ENCODE measurements around the gene DNAH3. TPM values are rescaled to one million over a fixed set of nuclear protein-coding genes. Genes with fewer than 3 reads are reported as not detected.
"Not testable (repeated sequence)": the region's sequence is repeated elsewhere in the genome, so short reads cannot be mapped to it uniquely, and the experiment has no call there.

Gene DNAH3
- total RNA-seq, 1 experiment from 2014 or later, result 0.21 TPM

- H3K36me3 Mint-ChIP-seq (ENCODE audit: insufficient read depth, unreplicated experiment), result no peaks in the 10 kb centered on the region
- no peaks in the 10 kb centered on the region for H3K27me3 Mint-ChIP-seq (ENCODE audit: unreplicated experiment)
- CTCF ChIA-PET, result no interaction called here
- intact Hi-C loops (cut with micrococcal nuclease; ENCODE audit: unreplicated experiment), result no loop called here
- no peaks in the 10 kb centered on the region for H3K9me3 Mint-ChIP-seq (ENCODE audit: low read depth, unreplicated experiment)
- BruUV-seq (replicated peaks), result no TSS peak
- no peak overlapping the region for H3K4me3 Mint-ChIP-seq (ENCODE audit: low read depth, unreplicated experiment)
- no peaks in the 10 kb centered on the region for H3K4me1 Mint-ChIP-seq (ENCODE audit: low read depth, unreplicated experiment)
- no peak overlapping the region for H3K27ac Mint-ChIP-seq (ENCODE audit: unreplicated experiment)
- DNase-seq, result no peak
- TF ChIP-seq, protein P1, sequence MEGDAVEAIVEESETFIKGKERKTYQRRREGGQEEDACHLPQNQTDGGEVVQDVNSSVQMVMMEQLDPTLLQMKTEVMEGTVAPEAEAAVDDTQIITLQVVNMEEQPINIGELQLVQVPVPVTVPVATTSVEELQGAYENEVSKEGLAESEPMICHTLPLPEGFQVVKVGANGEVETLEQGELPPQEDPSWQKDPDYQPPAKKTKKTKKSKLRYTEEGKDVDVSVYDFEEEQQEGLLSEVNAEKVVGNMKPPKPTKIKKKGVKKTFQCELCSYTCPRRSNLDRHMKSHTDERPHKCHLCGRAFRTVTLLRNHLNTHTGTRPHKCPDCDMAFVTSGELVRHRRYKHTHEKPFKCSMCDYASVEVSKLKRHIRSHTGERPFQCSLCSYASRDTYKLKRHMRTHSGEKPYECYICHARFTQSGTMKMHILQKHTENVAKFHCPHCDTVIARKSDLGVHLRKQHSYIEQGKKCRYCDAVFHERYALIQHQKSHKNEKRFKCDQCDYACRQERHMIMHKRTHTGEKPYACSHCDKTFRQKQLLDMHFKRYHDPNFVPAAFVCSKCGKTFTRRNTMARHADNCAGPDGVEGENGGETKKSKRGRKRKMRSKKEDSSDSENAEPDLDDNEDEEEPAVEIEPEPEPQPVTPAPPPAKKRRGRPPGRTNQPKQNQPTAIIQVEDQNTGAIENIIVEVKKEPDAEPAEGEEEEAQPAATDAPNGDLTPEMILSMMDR (IDR thresholded peaks at IDR 0.05; ENCODE audit: unreplicated experiment), result no peak
Measured at GRCh38 chr16:21071741-21072140, 78.9 kb downstream of the DNAH3 start.

DNA sequence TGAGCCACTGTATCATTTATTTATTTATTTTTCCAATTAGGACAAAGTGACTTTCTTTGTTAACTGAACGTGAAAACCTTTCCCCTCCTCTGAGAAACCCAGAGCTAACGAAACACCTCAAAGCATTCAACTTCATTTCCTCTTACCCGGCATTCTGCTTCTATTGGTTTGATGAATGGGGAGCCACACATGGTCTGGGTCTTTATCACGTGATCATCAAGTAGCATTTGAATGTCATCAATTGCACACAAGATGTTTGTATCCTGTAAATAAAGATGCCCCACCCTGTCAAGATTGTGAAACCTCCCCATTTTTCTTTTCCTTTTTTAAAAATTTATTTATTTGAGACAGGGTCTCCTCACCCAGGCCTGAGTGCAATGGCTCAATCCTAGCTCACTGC lies 80.1 kb downstream of the DNAH3 start:
- no peak overlapping the region for H3K4me3 Mint-ChIP-seq (ENCODE audit: low read depth, unreplicated experiment)
- TF ChIP-seq, protein P1 (IDR thresholded peaks at IDR 0.05; ENCODE audit: unreplicated experiment), result no peak

GRCh38 chr16:21069986-21070385 lies 80.7 kb downstream of the DNAH3 start:
- H3K27me3 Mint-ChIP-seq (ENCODE audit: unreplicated experiment), result no peaks in the 10 kb centered on the region
- CTCF ChIA-PET, result no interaction called here
- H3K4me1 Mint-ChIP-seq (ENCODE audit: low read depth, unreplicated experiment), result no peaks in the 10 kb centered on the region
- DNase-seq, result no peak
- no peak overlapping the region for H3K4me3 Mint-ChIP-seq (ENCODE audit: low read depth, unreplicated experiment)
- no TSS peak for BruUV-seq (replicated peaks)
- no peaks in the 10 kb centered on the region for H3K9me3 Mint-ChIP-seq (ENCODE audit: low read depth, unreplicated experiment)
- TF ChIP-seq, protein P1 (IDR thresholded peaks at IDR 0.05; ENCODE audit: unreplicated experiment), result no peak
- intact Hi-C loops (cut with micrococcal nuclease; ENCODE audit: unreplicated experiment), result no loop called here
- H3K27ac Mint-ChIP-seq (ENCODE audit: unreplicated experiment), result no peak overlapping the region
- H3K36me3 Mint-ChIP-seq (ENCODE audit: insufficient read depth, unreplicated experiment), result no peaks in the 10 kb centered on the region

More for the DNA sequence above, 80.1 kb downstream of the DNAH3 start:
- Mint-ChIP-seq H3K27ac (ENCODE audit: unreplicated experiment) (no peak overlapping the region), H3K4me1 (ENCODE audit: low read depth, unreplicated experiment) (no peaks in the 10 kb centered on the region), H3K36me3 (ENCODE audit: insufficient read depth, unreplicated experiment) (no peaks in the 10 kb centered on the region), H3K27me3 (ENCODE audit: unreplicated experiment) (no peaks in the 10 kb centered on the region), H3K9me3 (ENCODE audit: low read depth, unreplicated experiment) (no peaks in the 10 kb centered on the region)
- BruUV-seq (replicated peaks), result no TSS peak
- intact Hi-C loops (cut with micrococcal nuclease; ENCODE audit: unreplicated experiment), result no loop called here
- no peak for DNase-seq
- CTCF ChIA-PET, result no interaction called here

DNA sequence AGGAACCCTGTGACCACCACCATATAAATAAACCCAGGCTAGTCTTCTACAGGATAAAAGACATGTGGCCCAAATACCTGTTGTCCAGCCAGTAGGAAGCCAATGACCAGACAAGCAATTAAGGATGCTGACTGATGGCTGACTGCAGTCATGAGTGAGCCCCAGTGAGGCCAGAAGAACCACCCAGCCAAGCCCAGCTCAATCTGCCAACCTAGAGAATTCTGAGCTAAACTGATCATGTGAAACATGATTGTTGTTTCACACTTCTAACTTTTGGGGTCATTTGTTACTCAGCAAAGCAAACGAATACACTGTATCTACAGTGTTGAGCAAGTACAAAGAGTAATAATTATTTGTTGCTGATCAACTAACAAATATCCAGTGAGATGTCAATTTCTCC lies 86.4 kb downstream of the DNAH3 start:
- Mint-ChIP-seq H3K4me3 (ENCODE audit: low read depth, unreplicated experiment) (no peak overlapping the region), H3K27me3 (ENCODE audit: unreplicated experiment) (peaks cover 10% of the 10 kb centered on the region), H3K27ac (ENCODE audit: unreplicated experiment) (no peak overlapping the region), H3K36me3 (ENCODE audit: insufficient read depth, unreplicated experiment) (no peaks in the 10 kb centered on the region), H3K9me3 (ENCODE audit: low read depth, unreplicated experiment) (no peaks in the 10 kb centered on the region), H3K4me1 (ENCODE audit: low read depth, unreplicated experiment) (no peaks in the 10 kb centered on the region)
- no TSS peak for BruUV-seq (replicated peaks)
- intact Hi-C loops (cut with micrococcal nuclease; ENCODE audit: unreplicated experiment), result no loop called here
- CTCF ChIA-PET, result no interaction called here
- TF ChIP-seq, protein P1 (IDR thresholded peaks at IDR 0.05; ENCODE audit: unreplicated experiment), result no peak
- no peak for DNase-seq

DNA sequence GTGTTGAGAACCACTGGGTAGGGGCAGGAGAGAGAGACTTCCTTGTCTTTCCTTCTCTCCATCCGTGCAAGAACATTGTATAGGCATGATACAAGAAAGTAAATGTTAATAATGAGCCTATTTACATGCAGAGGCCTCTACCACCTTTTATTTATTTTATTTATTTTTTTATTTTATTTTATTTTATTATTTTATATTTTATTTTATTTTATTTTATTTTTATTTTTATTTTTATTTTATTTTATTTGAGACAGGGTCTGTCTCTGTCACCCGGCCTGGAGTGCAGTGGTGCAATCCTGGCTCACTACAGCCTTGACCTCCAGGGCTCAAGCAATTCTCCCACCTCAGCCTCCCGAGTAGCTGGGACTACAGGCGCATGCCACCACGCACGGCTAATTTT lies 87.3 kb downstream of the DNAH3 start:
- BruUV-seq (replicated peaks); H3K9me3 Mint-ChIP-seq (ENCODE audit: low read depth, unreplicated experiment); H3K36me3 Mint-ChIP-seq (ENCODE audit: insufficient read depth, unreplicated experiment); H3K27ac Mint-ChIP-seq (ENCODE audit: unreplicated experiment); DNase-seq; H3K4me3 Mint-ChIP-seq (ENCODE audit: low read depth, unreplicated experiment); CTCF ChIA-PET; H3K4me1 Mint-ChIP-seq (ENCODE audit: low read depth, unreplicated experiment); intact Hi-C loops (cut with micrococcal nuclease; ENCODE audit: unreplicated experiment): not testable (repeated sequence)
- peaks cover 19% of the 10 kb centered on the region for H3K27me3 Mint-ChIP-seq (ENCODE audit: unreplicated experiment)
